ENCODE measurements around the gene HINT1.

Gene HINT1

DNA sequence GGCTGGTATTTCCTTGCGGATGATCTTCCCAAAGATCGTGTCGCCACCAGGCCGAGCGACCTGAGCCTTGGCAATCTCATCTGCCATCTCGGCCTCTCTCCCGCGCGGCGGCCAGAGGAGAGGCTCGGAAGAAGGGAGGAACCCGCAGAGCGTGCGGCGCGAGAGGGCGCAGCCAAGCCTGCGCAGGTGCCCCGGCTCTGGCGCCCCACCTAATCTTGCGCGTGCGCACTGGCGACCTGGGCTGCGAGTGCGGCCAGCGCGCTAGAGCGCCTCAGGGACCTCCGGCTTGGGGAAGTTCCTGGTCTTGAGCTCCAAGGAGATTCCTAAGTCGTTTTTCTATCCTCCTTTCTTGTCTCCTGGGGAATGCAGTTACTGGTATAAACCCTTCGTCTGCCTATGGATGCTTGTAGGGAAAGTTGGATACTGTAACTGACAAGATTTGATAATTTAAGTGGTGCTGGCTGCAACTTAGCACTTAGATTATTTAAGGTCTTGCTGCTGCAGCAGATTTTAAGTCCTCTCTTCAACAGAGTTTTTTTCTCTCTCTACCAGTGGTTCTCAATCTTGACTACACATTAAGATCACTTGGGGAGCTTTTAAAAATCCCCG lies at the start of gene HINT1:
Gene HINT1, minus strand, starts transcription at position 138 of the 609 bp plus-strand sequence. Its CDS starts 51 bp downstream, at position 87.
- TF ChIP-seq, protein P1, sequence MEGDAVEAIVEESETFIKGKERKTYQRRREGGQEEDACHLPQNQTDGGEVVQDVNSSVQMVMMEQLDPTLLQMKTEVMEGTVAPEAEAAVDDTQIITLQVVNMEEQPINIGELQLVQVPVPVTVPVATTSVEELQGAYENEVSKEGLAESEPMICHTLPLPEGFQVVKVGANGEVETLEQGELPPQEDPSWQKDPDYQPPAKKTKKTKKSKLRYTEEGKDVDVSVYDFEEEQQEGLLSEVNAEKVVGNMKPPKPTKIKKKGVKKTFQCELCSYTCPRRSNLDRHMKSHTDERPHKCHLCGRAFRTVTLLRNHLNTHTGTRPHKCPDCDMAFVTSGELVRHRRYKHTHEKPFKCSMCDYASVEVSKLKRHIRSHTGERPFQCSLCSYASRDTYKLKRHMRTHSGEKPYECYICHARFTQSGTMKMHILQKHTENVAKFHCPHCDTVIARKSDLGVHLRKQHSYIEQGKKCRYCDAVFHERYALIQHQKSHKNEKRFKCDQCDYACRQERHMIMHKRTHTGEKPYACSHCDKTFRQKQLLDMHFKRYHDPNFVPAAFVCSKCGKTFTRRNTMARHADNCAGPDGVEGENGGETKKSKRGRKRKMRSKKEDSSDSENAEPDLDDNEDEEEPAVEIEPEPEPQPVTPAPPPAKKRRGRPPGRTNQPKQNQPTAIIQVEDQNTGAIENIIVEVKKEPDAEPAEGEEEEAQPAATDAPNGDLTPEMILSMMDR (IDR thresholded peaks at IDR 0.05; ENCODE audit: low read depth, low read length), result no peak
- H3K4me3 ChIP-seq (ENCODE audit: low read depth, low read length), result peak within 1 kb of the TSS; percentile 90

GRCh38 chr5:131214609-131215227 lies 49.7 kb upstream of the HINT1 start:
- no peak overlapping the region for H3K4me3 ChIP-seq (ENCODE audit: low read depth, low read length)
- TF ChIP-seq, protein P1 (IDR thresholded peaks at IDR 0.05; ENCODE audit: low read depth, low read length), result no peak

DNA sequence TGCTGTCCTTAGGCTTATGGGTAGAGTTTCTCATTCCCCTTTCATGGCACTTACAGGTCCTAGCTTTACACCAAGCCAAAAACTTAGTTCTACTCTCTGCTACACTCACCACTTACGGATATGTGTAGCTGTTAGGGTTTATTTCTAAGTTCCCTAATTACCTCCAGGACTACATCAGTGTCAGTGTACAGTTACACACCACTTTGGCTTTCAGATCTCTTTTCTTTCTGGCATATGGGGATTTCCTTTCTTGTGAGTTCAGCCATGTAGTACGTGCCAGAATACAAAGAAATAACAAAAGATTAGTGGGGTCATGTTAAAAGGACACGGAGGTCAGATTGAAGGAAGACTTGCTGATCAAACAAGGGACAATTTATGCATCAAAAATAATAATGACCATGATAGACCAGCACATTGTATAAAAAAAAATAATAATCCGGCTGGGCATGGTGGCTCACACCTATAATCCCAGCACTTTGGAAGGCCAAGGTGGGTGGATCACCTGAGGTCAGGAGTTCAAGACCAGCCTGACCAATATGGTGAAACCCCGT lies 47.5 kb upstream of the HINT1 start:
- TF ChIP-seq, protein P1 (IDR thresholded peaks at IDR 0.05; ENCODE audit: low read depth, low read length), result no peak
- no peak overlapping the region for H3K4me3 ChIP-seq (ENCODE audit: low read depth, low read length)

DNA sequence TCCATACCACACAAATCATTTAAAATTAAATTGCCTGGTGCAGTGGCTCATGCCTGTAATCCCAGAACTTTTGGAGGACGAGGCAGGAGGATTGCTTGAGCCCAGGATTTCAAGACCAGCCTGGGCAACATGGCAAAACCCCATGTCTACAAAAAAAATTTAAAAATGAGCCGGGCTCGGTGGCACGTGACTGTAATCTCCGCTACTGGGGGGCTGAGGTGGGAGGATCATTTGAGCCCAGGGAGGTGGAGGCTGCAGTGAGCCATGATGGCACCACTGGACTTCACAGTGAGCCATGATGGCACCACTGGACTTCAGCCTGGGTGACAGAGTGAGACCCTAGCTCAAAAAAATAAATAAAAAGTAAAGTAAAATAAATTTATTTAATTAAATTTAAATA lies 46.6 kb upstream of the HINT1 start:
- TF ChIP-seq, protein P1 (IDR thresholded peaks at IDR 0.05; ENCODE audit: low read depth, low read length), result no peak
- no peak overlapping the region for H3K4me3 ChIP-seq (ENCODE audit: low read depth, low read length)

- no peak overlapping the region for H3K4me3 ChIP-seq (ENCODE audit: low read depth, low read length)
- TF ChIP-seq, protein P1 (IDR thresholded peaks at IDR 0.05; ENCODE audit: low read depth, low read length), result no peak
Measured at GRCh38 chr5:131210151-131210510, 45.1 kb upstream of the HINT1 start.

GRCh38 chr5:131209506-131210150 lies 44.6 kb upstream of the HINT1 start:
- no peak overlapping the region for H3K4me3 ChIP-seq (ENCODE audit: low read depth, low read length)
- TF ChIP-seq, protein P1 (IDR thresholded peaks at IDR 0.05; ENCODE audit: low read depth, low read length), result no peak

GRCh38 chr5:131209175-131209505 lies 44.1 kb upstream of the HINT1 start:
- TF ChIP-seq, protein P1 (IDR thresholded peaks at IDR 0.05; ENCODE audit: low read depth, low read length), result no peak
- no peak overlapping the region for H3K4me3 ChIP-seq (ENCODE audit: low read depth, low read length)

All from WI38 (cell line).